Measurements from ENCODE around the gene URM1. TPM values are rescaled to one million over a fixed set of nuclear protein-coding genes. Genes with fewer than 3 reads are reported as not detected.

Gene URM1
- polyA plus RNA-seq, 1 experiment: 95.7 TPM

DNA sequence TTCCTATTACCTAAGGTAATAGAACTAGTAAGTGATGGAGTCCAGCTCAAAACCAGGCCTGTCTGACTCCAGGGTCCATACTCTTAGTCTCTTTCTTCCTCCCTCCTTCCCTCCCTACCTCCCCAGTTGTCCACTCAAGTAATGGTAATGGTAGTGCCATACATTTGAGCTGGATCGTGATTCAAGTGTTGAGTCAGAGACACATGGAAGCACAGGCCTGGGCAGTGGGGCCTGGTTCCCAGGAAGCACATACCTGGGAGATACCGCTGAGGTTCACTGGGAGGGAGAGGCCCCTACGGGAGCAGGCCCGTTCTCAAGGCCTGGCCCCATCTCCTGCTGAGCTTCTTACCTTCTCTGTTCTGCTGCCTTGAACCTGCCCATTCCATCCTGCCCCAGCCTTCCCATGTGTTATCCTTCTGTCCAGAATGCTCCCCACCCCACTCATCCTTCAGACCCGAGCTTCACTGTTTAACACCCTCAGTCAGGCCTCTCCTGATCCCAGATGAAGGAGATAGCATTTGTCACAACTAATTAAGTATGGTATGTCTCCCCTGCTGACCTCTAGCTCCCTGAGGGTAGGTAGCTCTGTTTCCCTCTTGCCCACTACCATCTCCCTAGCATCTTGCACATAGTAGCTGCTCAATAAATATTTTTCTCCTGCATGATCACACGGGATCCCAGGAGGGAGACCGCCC is 13.8 kb downstream of the URM1 start:
- DNase-seq (ENCODE audit: low read depth): no peak
- no peaks in the 10 kb centered on the region for H3K27me3 ChIP-seq (ENCODE audit: control insufficient read depth, insufficient read depth, low read length)
- CTCF ChIA-PET: interaction anchor here (1.0 to 1.7 kb wide), 3 partner anchors 23 to 40 kb away, joined by 3 to 8 read pairs (median 4); no protein-coding TSS in a partner anchor

DNA sequence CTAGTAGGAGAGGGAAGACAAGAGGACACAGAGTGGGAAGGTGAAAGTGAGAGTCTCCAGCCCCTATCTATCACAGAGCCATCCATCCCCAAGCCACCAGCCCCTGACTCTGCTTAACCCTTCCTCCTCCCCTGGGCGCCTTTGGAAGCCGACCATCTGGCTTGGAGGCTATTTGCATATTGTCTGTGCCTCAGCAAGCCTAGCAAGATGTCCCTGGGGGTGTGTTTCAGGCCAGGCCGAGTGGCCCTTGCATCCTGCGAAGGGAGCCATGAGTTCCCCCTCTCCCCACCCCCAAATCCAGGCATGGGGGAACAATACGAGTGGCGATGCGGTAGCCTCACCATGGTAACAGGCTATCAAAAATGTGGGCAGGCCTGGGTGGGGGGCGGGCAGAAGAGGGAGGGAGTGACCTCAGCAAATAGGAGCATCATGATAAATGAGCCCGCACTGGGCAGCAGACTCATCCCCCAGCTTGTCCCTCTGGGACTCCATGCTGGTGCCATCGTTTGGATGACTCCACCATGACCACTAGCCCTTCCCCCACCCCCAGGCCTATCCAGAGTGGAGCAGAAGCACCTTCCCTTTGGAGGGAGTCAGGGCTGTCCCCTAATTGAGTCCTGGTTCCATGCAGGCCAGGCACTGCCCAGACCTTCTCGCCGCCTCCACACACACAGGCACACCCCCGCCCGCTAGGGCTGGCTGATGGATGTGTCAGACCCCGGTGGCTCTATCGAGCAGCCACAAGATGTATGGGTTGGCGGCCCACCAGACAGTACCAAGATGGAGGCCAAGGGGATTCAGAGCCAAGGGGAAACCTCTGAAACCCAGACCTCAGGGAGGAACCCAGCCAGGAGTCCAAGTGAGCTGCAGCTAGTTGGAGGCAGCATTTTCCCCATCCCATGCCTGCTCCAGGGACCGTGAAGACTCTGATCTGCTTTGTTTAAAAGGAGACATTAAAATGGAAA is 14.6 kb downstream of the URM1 start:
- CTCF ChIA-PET: no interaction called here
- Histone ChIP-seq H3K4me3 (ENCODE audit: low read depth, low read length) (no peak overlapping the region), H3K36me3 (ENCODE audit: control insufficient read depth, insufficient read depth, low read length) (peaks cover 34% of the 10 kb centered on the region), H3K27me3 (ENCODE audit: control insufficient read depth, insufficient read depth, low read length) (no peaks in the 10 kb centered on the region)
- TF ChIP-seq, protein P1, sequence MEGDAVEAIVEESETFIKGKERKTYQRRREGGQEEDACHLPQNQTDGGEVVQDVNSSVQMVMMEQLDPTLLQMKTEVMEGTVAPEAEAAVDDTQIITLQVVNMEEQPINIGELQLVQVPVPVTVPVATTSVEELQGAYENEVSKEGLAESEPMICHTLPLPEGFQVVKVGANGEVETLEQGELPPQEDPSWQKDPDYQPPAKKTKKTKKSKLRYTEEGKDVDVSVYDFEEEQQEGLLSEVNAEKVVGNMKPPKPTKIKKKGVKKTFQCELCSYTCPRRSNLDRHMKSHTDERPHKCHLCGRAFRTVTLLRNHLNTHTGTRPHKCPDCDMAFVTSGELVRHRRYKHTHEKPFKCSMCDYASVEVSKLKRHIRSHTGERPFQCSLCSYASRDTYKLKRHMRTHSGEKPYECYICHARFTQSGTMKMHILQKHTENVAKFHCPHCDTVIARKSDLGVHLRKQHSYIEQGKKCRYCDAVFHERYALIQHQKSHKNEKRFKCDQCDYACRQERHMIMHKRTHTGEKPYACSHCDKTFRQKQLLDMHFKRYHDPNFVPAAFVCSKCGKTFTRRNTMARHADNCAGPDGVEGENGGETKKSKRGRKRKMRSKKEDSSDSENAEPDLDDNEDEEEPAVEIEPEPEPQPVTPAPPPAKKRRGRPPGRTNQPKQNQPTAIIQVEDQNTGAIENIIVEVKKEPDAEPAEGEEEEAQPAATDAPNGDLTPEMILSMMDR (IDR thresholded peaks at IDR 0.05; ENCODE audit: insufficient read depth, low read depth, low read length): no peak
- DNase-seq (ENCODE audit: low read depth): no peak
- POLR2A ChIA-PET: no interaction called here

More for the DNA sequence above, 13.8 kb downstream of the URM1 start:
- peaks cover 36% of the 10 kb centered on the region for H3K36me3 ChIP-seq (ENCODE audit: control insufficient read depth, insufficient read depth, low read length)
- TF ChIP-seq, protein P1 (IDR thresholded peaks at IDR 0.05; ENCODE audit: insufficient read depth, low read depth, low read length): no peak
- H3K4me3 ChIP-seq (ENCODE audit: low read depth, low read length): no peak overlapping the region
- POLR2A ChIA-PET: no interaction called here

DNA sequence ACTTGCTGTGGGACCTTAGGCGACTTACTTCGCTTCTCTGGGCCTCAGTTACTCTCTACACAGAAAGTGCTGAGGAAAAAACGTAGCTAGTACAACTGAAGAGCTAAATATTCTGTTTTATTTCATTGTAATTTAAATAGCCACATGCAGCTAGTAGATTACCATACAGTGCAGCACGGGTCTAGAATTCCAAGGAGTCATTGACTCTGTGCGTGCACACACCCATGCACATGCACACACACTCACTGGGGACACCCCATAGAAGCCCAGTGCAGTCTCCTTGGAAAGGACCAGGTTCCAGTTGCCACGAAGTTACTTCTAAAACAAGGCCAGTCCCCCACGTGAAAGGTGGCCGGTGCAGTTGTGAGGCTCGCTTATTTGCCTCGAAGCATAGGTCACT is 17.0 kb downstream of the URM1 start:
- no peak for DNase-seq (ENCODE audit: low read depth)
- H3K36me3 ChIP-seq (ENCODE audit: control insufficient read depth, insufficient read depth, low read length): peaks cover 28% of the 10 kb centered on the region
- POLR2A ChIA-PET: no interaction called here
- H3K27me3 ChIP-seq (ENCODE audit: control insufficient read depth, insufficient read depth, low read length): no peaks in the 10 kb centered on the region
- no peak overlapping the region for H3K4me3 ChIP-seq (ENCODE audit: low read depth, low read length)
- CTCF ChIA-PET: no interaction called here
- TF ChIP-seq, protein P1 (IDR thresholded peaks at IDR 0.05; ENCODE audit: insufficient read depth, low read depth, low read length): no peak

DNA sequence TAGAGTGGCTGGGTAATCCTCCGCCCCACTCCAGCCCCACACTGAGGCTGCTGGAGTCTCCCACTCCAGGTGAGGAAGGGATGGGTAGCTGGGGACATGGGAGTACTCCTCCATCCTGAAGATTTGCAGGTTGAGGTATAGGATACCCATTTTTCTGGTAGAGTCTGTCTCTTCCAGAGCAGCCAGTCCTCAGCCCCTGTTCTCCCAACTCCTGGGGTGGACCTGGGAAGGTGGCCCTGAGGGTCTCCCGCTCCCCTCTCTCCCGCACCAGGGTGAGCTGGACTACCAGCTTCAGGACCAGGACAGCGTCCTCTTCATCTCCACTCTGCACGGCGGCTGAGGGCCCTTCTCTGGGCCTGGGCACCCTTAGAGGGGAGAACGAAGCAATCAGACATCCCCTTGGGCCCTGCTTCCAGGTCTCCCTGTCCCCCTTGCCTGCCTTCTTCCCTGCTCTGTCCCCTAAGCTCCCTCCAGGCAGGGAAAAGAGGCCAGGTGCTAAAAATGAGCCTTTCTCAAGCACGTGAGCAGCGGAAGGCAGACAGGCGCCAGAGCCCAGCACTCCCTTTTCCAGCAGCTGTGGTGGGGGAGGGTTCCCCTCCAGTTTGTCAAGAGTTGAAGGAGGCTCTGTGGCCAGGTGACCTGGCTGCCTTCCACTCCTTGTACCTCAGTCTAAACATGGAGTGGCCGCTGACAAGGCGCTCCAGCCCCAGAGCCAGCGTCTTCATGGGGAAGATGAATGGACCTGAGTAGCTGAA is 18.4 kb downstream of the URM1 start:
- Histone ChIP-seq H3K36me3 (ENCODE audit: control insufficient read depth, insufficient read depth, low read length) (peaks cover 28% of the 10 kb centered on the region), H3K27me3 (ENCODE audit: control insufficient read depth, insufficient read depth, low read length) (no peaks in the 10 kb centered on the region), H3K4me3 (ENCODE audit: low read depth, low read length) (no peak overlapping the region)
- TF ChIP-seq, protein P1 (IDR thresholded peaks at IDR 0.05; ENCODE audit: insufficient read depth, low read depth, low read length): no peak
- ChIA-PET POLR2A (no interaction called here), CTCF (interaction anchor here (1.4 kb wide), 1 partner anchor 22 kb away, joined by 4 read pairs; no protein-coding TSS in a partner anchor)
- DNase-seq (ENCODE audit: low read depth): no peak
